Fibroblast of peridontal ligament (primary cell): ENCODE data around the gene LRMDA.
"Not testable (repeated sequence)": the region's sequence is repeated elsewhere in the genome, so short reads cannot be mapped to it uniquely, and the experiment has no call there.

Experiments
- DNase-seq: peaks from one replicate; pipeline ENCODE4 v3.0.0-alpha.2; 2010; ENCODE audit errors: extremely low read depth

Gene LRMDA

GRCh38 chr10:76116523-76116922, 685.1 kb downstream of the LRMDA start:
- DNase-seq: no peak

GRCh38 chr10:76117949-76118348, 686.5 kb downstream of the LRMDA start:
- DNase-seq: peak; percentile 81

- DNase-seq: no peak
Observed at GRCh38 chr10:76119036-76119435, 687.6 kb downstream of the LRMDA start.

- DNase-seq: peak; percentile 97
Observed at GRCh38 chr10:76119515-76119914, 688.1 kb downstream of the LRMDA start.

- DNase-seq: no peak
Observed at GRCh38 chr10:76122056-76122455, 690.6 kb downstream of the LRMDA start.

GRCh38 chr10:76124280-76124679, 692.9 kb downstream of the LRMDA start:
- DNase-seq: no peak

- DNase-seq: no peak
Observed at GRCh38 chr10:76125900-76126299, 694.5 kb downstream of the LRMDA start.

- peak; percentile 88 for DNase-seq
Observed at GRCh38 chr10:76126607-76127527, 695.4 kb downstream of the LRMDA start.

- DNase-seq: no peak
Observed at GRCh38 chr10:76127984-76128589, 696.7 kb downstream of the LRMDA start.

GRCh38 chr10:76129213-76129612, 697.8 kb downstream of the LRMDA start:
- DNase-seq: no peak

GRCh38 chr10:76130892-76131291, 699.5 kb downstream of the LRMDA start:
- no peak for DNase-seq

GRCh38 chr10:76133597-76134255, 702.3 kb downstream of the LRMDA start:
- peak; percentile 71 for DNase-seq

- no peak for DNase-seq
Observed at GRCh38 chr10:76136961-76137360, 705.5 kb downstream of the LRMDA start.

GRCh38 chr10:76138286-76138685, 706.9 kb downstream of the LRMDA start:
- DNase-seq: no peak

- no peak for DNase-seq
Observed at GRCh38 chr10:76138906-76139305, 707.5 kb downstream of the LRMDA start.

- DNase-seq: no peak
Observed at GRCh38 chr10:76139431-76139830, 708.0 kb downstream of the LRMDA start.

GRCh38 chr10:76141376-76141775, 710.0 kb downstream of the LRMDA start:
- DNase-seq: no peak

GRCh38 chr10:76148217-76148616, 716.8 kb downstream of the LRMDA start:
- DNase-seq: not testable (repeated sequence)

- DNase-seq: no peak
Observed at GRCh38 chr10:76149182-76149581, 717.8 kb downstream of the LRMDA start.

- DNase-seq: no peak
Observed at GRCh38 chr10:76149602-76150138, 718.2 kb downstream of the LRMDA start.

- DNase-seq: no peak
Observed at GRCh38 chr10:76150139-76150875, 718.9 kb downstream of the LRMDA start.

- DNase-seq: no peak
Observed at GRCh38 chr10:76150876-76151288, 719.5 kb downstream of the LRMDA start.
